Mesothelial cell of epicardium (in vitro differentiated cells): ENCODE results near the gene SPATA16. TPM values are rescaled to one million over a fixed set of nuclear protein-coding genes. Genes with fewer than 3 reads are reported as not detected.
"Not testable (repeated sequence)": the region's sequence is repeated elsewhere in the genome, so short reads cannot be mapped to it uniquely, and the experiment has no call there.

Experiments used
- DNase-seq, 2 experiments: peaks; one replicate each; pipeline ENCODE4 v3.0.0; 2021; ENCODE audit warnings: low spot score in 2 of 2; ENCODE audit not compliant: unreplicated experiment in 2 of 2
- H3K27ac Mint-ChIP-seq: 2 replicates; pipeline ENCODE4 v1.8.0; 2021; ENCODE audit warnings: mixed read lengths
- H3K27me3 Mint-ChIP-seq: 2 replicates; pipeline ENCODE4 v1.8.0; 2021; ENCODE audit warnings: low read depth, mixed read lengths
- H3K36me3 Mint-ChIP-seq: 2 replicates; pipeline ENCODE4 v1.8.0; 2021; ENCODE audit warnings: mixed read lengths
- H3K4me1 Mint-ChIP-seq: 2 replicates; pipeline ENCODE4 v1.8.0; 2021; ENCODE audit warnings: mixed read lengths
- H3K4me3 Mint-ChIP-seq: 2 replicates; pipeline ENCODE4 v1.8.0; 2021; ENCODE audit warnings: mild to moderate bottlenecking, moderate library complexity, mixed read lengths
- H3K9me3 Mint-ChIP-seq: 2 replicates; pipeline ENCODE4 v1.8.0; 2021; ENCODE audit warnings: mixed read lengths
- CTCF ChIP-seq: fragments of 200-600 bp; sonication (generic); IDR thresholded peaks from one replicate; pipeline ENCODE4 v1.5.0; 2021; ENCODE audit warnings: antibody characterized with exemption; ENCODE audit not compliant: unreplicated experiment
- total RNA-seq: library from RNA; stranded (reverse); gene quantifications from 3 replicates; pipeline ENCODE4 v1.2.1, GENCODE V29; 2021

Gene SPATA16
- total RNA-seq, 1 donor from 2014 or later = not detected

DNA sequence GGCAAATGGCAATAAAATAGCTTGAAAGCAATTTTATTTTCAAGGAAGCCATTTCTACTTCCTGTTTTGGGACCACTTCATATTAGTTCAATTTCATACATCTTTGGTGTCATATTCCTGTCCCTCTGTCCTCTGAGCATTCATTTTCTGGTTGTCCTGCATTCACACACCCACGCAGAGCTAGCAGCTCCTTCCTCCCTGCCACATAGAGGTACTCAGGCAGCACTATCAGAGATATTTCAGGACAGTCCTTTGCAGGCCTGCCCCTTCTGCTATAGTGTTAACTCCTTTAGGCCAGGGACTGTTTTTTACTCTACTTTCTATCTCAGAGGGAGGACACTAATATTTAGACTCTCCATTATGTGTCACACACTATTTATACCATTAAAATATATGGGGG, 258.5 kb downstream of the SPATA16 start:
- peaks cover 9% of the 10 kb centered on the region for H3K4me1 Mint-ChIP-seq
- peak overlapping the region; percentile 45 for H3K27ac Mint-ChIP-seq
- H3K27me3 Mint-ChIP-seq = no peaks in the 10 kb centered on the region
- no peak for DNase-seq
- H3K4me3 Mint-ChIP-seq = no peak overlapping the region
- peaks cover 14% of the 10 kb centered on the region for H3K36me3 Mint-ChIP-seq
- H3K9me3 Mint-ChIP-seq = peaks cover 29% of the 10 kb centered on the region
- no peak for TF ChIP-seq CTCF

GRCh38 chr3:172879381-172879780, 261.7 kb downstream of the SPATA16 start:
- H3K9me3 Mint-ChIP-seq = peaks cover 29% of the 10 kb centered on the region
- DNase-seq = not testable (repeated sequence)

DNA sequence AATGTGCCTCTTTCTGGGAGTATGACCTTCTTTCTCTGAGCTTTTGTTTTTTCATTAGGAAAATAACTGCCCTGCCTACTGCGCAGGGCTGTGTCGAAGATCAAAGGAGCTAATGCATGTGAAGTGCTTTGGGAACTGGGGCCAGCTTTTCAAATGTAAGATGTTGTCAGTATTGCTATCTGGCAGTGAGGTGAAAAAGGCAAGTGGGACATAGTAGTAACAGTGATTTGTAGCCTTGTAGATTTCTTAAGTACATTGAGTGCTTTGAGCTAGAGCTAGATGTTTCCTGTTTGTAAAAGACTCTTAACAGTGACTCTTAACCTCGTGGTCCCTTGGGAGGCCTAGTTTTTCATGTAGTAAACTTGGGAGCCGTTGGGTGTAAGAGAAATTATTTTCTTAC, 264.0 kb downstream of the SPATA16 start:
- Mint-ChIP-seq H3K27ac (peak overlapping the region; percentile 85), H3K36me3 (peaks cover 14% of the 10 kb centered on the region), H3K27me3 (no peaks in the 10 kb centered on the region), H3K4me3 (no peak overlapping the region), H3K4me1 (peaks cover 21% of the 10 kb centered on the region), H3K9me3 (peaks cover 29% of the 10 kb centered on the region)
- DNase-seq = no peak
- no peak for TF ChIP-seq CTCF

More at GRCh38 chr3:172879381-172879780, 261.7 kb downstream of the SPATA16 start:
- H3K4me1 Mint-ChIP-seq = peaks cover 27% of the 10 kb centered on the region
- not testable (repeated sequence) for H3K27ac Mint-ChIP-seq, H3K27me3 Mint-ChIP-seq, H3K4me3 Mint-ChIP-seq
- H3K36me3 Mint-ChIP-seq = peaks cover 14% of the 10 kb centered on the region

- no peak for DNase-seq
- peaks cover 13% of the 10 kb centered on the region for H3K36me3 Mint-ChIP-seq
- peaks cover 24% of the 10 kb centered on the region for H3K4me1 Mint-ChIP-seq
- no peak overlapping the region for H3K4me3 Mint-ChIP-seq
- peak overlapping the region; percentile 85 for H3K27ac Mint-ChIP-seq
- no peaks in the 10 kb centered on the region for H3K27me3 Mint-ChIP-seq
- H3K9me3 Mint-ChIP-seq = peaks cover 24% of the 10 kb centered on the region
- no peak for TF ChIP-seq CTCF
Observed at GRCh38 chr3:172876297-172876696, 264.7 kb downstream of the SPATA16 start.

DNA sequence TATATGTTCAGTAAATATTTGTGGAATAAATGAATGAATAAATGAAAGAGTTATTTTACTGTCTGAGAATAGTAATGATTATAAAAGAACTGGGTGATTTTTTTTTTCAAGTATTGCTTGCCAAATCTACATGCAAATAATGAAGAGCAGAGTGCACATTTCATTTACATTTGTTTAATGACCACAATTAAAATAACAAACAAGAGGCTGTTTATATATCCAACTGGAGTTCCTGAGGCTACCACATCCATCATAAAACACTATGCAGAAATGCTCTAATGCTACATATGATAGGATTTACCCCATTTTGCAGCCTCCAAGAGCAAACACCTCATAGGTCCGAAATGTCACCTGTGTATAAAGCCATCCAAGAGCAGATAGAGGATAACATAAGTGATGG, 266.0 kb downstream of the SPATA16 start:
- peaks cover 16% of the 10 kb centered on the region for H3K9me3 Mint-ChIP-seq
- peaks cover 36% of the 10 kb centered on the region for H3K4me1 Mint-ChIP-seq
- no peak for DNase-seq
- H3K27ac Mint-ChIP-seq = no peak overlapping the region
- TF ChIP-seq CTCF = no peak
- no peaks in the 10 kb centered on the region for H3K27me3 Mint-ChIP-seq
- no peak overlapping the region for H3K4me3 Mint-ChIP-seq
- peaks cover 10% of the 10 kb centered on the region for H3K36me3 Mint-ChIP-seq

DNA sequence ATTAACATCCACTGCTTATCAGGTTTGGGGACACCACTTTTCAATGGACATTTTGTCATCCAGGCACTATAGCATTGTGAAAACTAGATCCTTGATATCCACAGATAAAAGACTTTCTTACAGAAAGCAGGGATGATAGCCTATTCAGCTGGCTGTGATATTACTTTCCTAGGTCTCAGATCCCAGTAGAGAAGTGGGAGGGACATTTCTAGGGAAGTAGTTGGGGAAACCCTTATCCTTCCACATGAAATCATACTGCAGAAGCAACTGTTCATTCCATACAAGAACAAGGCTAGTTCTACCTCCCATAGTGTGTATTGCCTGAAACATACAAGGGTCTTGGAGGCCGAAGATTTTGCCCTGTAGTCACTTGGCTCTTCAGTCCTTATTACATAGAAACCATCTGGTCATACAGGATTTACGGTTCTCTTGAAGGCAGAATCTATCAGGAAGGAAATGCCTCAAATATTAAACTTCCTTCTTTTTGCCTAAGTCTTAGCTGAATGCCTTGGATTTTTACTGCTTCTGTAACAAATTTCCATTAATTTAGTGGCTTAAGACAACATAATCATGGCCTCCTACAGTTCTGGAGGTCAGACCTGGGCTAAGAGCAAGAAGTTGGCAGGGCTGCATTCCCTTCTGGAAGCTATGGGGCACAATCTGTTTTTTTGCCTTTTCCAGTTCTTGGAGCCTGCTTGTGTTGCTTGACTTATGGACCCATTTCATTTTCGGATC, 271.1 kb downstream of the SPATA16 start:
- Mint-ChIP-seq H3K4me3 (no peak overlapping the region), H3K27ac (peak overlapping the region; percentile 69), H3K9me3 (peaks cover 3% of the 10 kb centered on the region), H3K27me3 (no peaks in the 10 kb centered on the region), H3K4me1 (peaks cover 30% of the 10 kb centered on the region), H3K36me3 (no peaks in the 10 kb centered on the region)
- no peak for DNase-seq
- no peak for TF ChIP-seq CTCF
